ENCODE measurements around the gene SLC6A19. TPM values are rescaled to one million over a fixed set of nuclear protein-coding genes. Genes with fewer than 3 reads are reported as not detected.

The SLC6A19 gene
- under 1 TPM in 1 of 9 donors, not detected in 8; under 0.01 TPM for total RNA-seq
- not detected for polyA plus RNA-seq
- long read RNA-seq, donor 1: 0 reads
- long read RNA-seq, donor 2: 0 reads
- long read RNA-seq, donor 3: 0 reads
- long read RNA-seq, donor 4: 0 reads
- long read RNA-seq, donor 5: 0 reads
- long read RNA-seq, donor 6: 0 reads
- long read RNA-seq, donor 7: 0 reads
- long read RNA-seq, donor 8: 0 reads
- long read RNA-seq, donor 9: 0 reads
- long read RNA-seq, donor 10: 0 reads

- intact Hi-C loops (cut with DNase I): no loop called here
- H3K27me3 ChIP-seq: no peaks in the 10 kb centered on the region
- no peak for TF ChIP-seq CTCF (IDR thresholded peaks at IDR 0.05)
- no peak for TF ChIP-seq POLR2A (IDR thresholded peaks at IDR 0.05)
Measured at GRCh38 chr5:1201327-1202025, at the start of gene SLC6A19. Gene SLC6A19 (plus strand): TSS chr5:1201595. CDS start chr5:1201651, 56 bp downstream.

DNA sequence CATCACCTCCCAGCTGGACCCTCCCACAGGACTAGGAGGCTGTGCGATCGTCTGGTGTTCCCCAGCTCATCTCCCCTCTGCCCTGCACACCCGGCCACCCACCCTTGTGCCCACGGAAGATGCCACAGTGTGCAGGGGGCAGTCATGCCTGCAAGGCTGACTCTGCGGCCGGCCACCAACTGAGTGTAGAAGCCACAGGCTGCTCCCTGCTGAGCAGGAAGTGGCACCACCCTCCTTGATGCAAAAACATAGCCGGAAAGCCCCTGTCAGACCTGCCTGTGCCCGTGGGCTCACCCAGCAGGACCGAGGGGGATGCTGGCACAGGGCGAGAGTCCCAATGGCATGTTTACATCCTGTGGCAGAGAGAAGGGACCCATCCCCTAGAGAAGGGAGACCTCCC is 49.2 kb upstream of the SLC6A19 start:
- Histone ChIP-seq H3K36me3 (replicated peaks in 1 of 2) (no peaks in the 10 kb centered on the region), H3K27ac (no peak overlapping the region), H3K9me3 (replicated peaks in 1 of 3) (no peaks in the 10 kb centered on the region), H3K4me1 (replicated peaks in 1 of 2) (peaks cover 0 to 4% of the 10 kb centered on the region in 2 donors), H3K27me3 (peaks cover 25% of the 10 kb centered on the region), H3K4me3 (no peak overlapping the region)
- 67 to 78% (median 69%) methylated on average over 6 to 10 of the region's 10 CpGs for WGBS, 4 donors
- TF ChIP-seq POLR2A (IDR thresholded peaks at IDR 0.05) (no peak), CTCF (IDR thresholded peaks at IDR 0.05) (no peak)
- DNase-seq: no peak
- intact Hi-C loops (cut with DNase I): no loop called here

More at GRCh38 chr5:1201327-1202025, at the start of gene SLC6A19:
- DNase-seq: no peak
- WGBS, 4 donors: 64 to 69% (median 67%) methylated on average over 9 to 51 of the region's 51 CpGs
- Histone ChIP-seq H3K27ac (no peak within 1 kb of the TSS), H3K36me3 (replicated peaks in 1 of 2) (no peaks in the 10 kb centered on the region), H3K4me3 (no peak within 1 kb of the TSS), H3K4me1 (replicated peaks in 1 of 2) (no peaks in the 10 kb centered on the region), H3K9me3 (replicated peaks in 1 of 3) (no peaks in the 10 kb centered on the region)

GRCh38 chr5:1152771-1153282 is 48.6 kb upstream of the SLC6A19 start:
- 77 to 87% (median 86%) methylated on average over 12 to 15 of the region's 15 CpGs for WGBS, 4 donors
- DNase-seq: no peak
- H3K27me3 ChIP-seq: peaks cover 25% of the 10 kb centered on the region

More at GRCh38 chr5:1152771-1153282, 48.6 kb upstream of the SLC6A19 start:
- Histone ChIP-seq H3K4me3 (no peak overlapping the region), H3K36me3 (replicated peaks in 1 of 2) (no peaks in the 10 kb centered on the region), H3K9me3 (replicated peaks in 1 of 3) (no peaks in the 10 kb centered on the region), H3K4me1 (replicated peaks in 1 of 2) (peaks cover 0 to 4% of the 10 kb centered on the region in 2 donors), H3K27ac (no peak overlapping the region)
- intact Hi-C loops (cut with DNase I): no loop called here
- TF ChIP-seq CTCF (IDR thresholded peaks at IDR 0.05): no peak

All from adrenal gland (tissue), 19 donors.